GM04503 (cell line): ENCODE measurements around the gene PSMC1.
"Not testable (repeated sequence)": the region's sequence is repeated elsewhere in the genome, so short reads cannot be mapped to it uniquely, and the experiment has no call there.

Source experiments
- DNase-seq: peaks from one replicate; pipeline ENCODE4 v3.0.0-alpha.2; 2012; ENCODE audit warnings: low read depth

The PSMC1 gene

GRCh38 chr14:90256354-90257131 lies at the start of gene PSMC1:
Gene PSMC1, plus strand, starts transcription at chr14:90256553. Its CDS starts 45 bp downstream, at chr14:90256598.
- DNase-seq: peak; percentile 73

- DNase-seq: no peak
Measured at GRCh38 chr14:90213099-90213748, 43.1 kb upstream of the PSMC1 start.

GRCh38 chr14:90228478-90228877 lies 27.9 kb upstream of the PSMC1 start:
- no peak for DNase-seq

GRCh38 chr14:90229942-90230341 lies 26.4 kb upstream of the PSMC1 start:
- DNase-seq: not testable (repeated sequence)

GRCh38 chr14:90235179-90235976 lies 21.0 kb upstream of the PSMC1 start:
- DNase-seq: no peak

GRCh38 chr14:90239139-90239538 lies 17.2 kb upstream of the PSMC1 start:
- DNase-seq: no peak

- DNase-seq: no peak
Measured at GRCh38 chr14:90242444-90242843, 13.9 kb upstream of the PSMC1 start.

- no peak for DNase-seq
Measured at GRCh38 chr14:90246936-90247335, 9.4 kb upstream of the PSMC1 start.

GRCh38 chr14:90247441-90247840 lies 8.9 kb upstream of the PSMC1 start:
- not testable (repeated sequence) for DNase-seq

- DNase-seq: no peak
Measured at GRCh38 chr14:90248594-90248993, 7.8 kb upstream of the PSMC1 start.

- no peak for DNase-seq
Measured at GRCh38 chr14:90253826-90254225, 2.5 kb upstream of the PSMC1 start.

- no peak for DNase-seq
Measured at GRCh38 chr14:90255871-90256270, 482 bp upstream of the PSMC1 start.

GRCh38 chr14:90263748-90264449 lies 7.5 kb downstream of the PSMC1 start:
- DNase-seq: no peak

GRCh38 chr14:90266441-90267154 lies 10.2 kb downstream of the PSMC1 start:
- DNase-seq: no peak

- no peak for DNase-seq
Measured at GRCh38 chr14:90268420-90268819, 12.1 kb downstream of the PSMC1 start.

- DNase-seq: no peak
Measured at GRCh38 chr14:90272523-90272922, 16.2 kb downstream of the PSMC1 start.

GRCh38 chr14:90273532-90273931 lies 17.2 kb downstream of the PSMC1 start:
- DNase-seq: no peak

- DNase-seq: no peak
Measured at GRCh38 chr14:90274019-90274418, 17.7 kb downstream of the PSMC1 start.

GRCh38 chr14:90274808-90275457 lies 18.6 kb downstream of the PSMC1 start:
- no peak for DNase-seq

GRCh38 chr14:90275458-90275814 lies 19.1 kb downstream of the PSMC1 start:
- no peak for DNase-seq

- no peak for DNase-seq
Measured at GRCh38 chr14:90275820-90276219, 19.5 kb downstream of the PSMC1 start.
